GM23248 (cell line): ENCODE measurements around the gene MSH3.

ENCODE experiments used
- EZH2 ChIP-seq: fragments of 200-600 bp; sonication (generic); IDR thresholded peaks from 2 replicates; pipeline ENCODE4 v1.6.1; 2018; ENCODE audit warnings: antibody characterized with exemption, mild to moderate bottlenecking; ENCODE audit not compliant: insufficient read depth, poor library complexity, severe bottlenecking
- EZH2phosphoT487 ChIP-seq: fragments of 200-600 bp; sonication (generic); IDR thresholded peaks from 2 replicates; pipeline ENCODE4 v1.6.1; 2018; ENCODE audit warnings: antibody characterized with exemption, moderate library complexity, mild to moderate bottlenecking, low read depth; ENCODE audit not compliant: insufficient read depth

DNA sequence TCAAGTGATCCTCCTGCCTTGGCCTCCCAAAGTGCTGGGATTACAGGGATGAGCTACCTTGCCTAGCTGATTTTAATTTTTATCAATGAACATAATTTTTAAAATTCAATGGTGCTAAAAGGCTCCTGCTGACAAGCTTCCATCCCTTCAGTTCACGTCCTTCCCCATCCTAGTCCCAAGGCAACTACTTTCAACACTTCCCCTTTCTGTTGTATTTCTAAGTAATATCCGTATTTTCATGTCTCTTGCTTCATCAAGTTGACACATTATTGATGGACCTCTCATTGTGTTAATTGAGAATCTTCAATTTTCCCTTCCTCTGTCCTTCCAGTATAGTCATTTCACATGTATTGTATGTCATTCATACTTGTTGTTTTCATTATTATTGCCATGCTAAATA lies 211.9 kb downstream of the MSH3 start:
- no peak for TF ChIP-seq EZH2phosphoT487
- no peak for TF ChIP-seq EZH2
